CD14-positive monocyte (primary cell): ENCODE results near the gene OXSR1. TPM values are rescaled to one million over a fixed set of nuclear protein-coding genes. Genes with fewer than 3 reads are reported as not detected.

Experiments used
- DNase-seq, 3 donors: peaks; one replicate each; pipeline ENCODE4 v3.0.0-alpha.2; 2011 to 2022
- H2AFZ ChIP-seq: 2 replicates; pipeline ENCODE4 v1.6.0; 2012; ENCODE audit warnings: mild to moderate bottlenecking, low read depth, low read length, inconsistent platforms; ENCODE audit not compliant: insufficient read depth, poor library complexity, severe bottlenecking
- H3K27ac ChIP-seq, 2 donors: 1 replicate in 1 of 2; 2 replicates in 1 of 2; pipeline ENCODE4 v1.5.1; 2012 to 2013; ENCODE audit warnings: low read length in 2 of 2, control low read depth in 1 of 2, inconsistent platforms in 1 of 2, low read depth in 1 of 2, mild to moderate bottlenecking in 1 of 2
- H3K27me3 ChIP-seq, 2 donors: one replicate each; pipeline versions ENCODE4 v1.6.0 to v1.6.1; 2011 to 2013; ENCODE audit warnings: low read length in 2 of 2; ENCODE audit not compliant: control insufficient read depth in 2 of 2, insufficient read depth in 2 of 2
- H3K36me3 ChIP-seq, 2 donors: replicated peaks in 1 of 2; 1 replicate in 1 of 2; 2 replicates in 1 of 2; pipeline versions ENCODE4 v1.5.1 to v1.6.1; 2012 to 2013; ENCODE audit warnings: low read length in 2 of 2, control low read depth in 1 of 2, inconsistent platforms in 1 of 2, mild to moderate bottlenecking in 1 of 2; ENCODE audit not compliant: insufficient read depth in 2 of 2, control insufficient read depth in 1 of 2
- H3K4me1 ChIP-seq, 2 donors: 1 replicate in 1 of 2; 2 replicates in 1 of 2; pipeline versions ENCODE4 v1.5.1 to v1.6.1; 2012 to 2013; ENCODE audit warnings: low read length in 2 of 2, control low read depth in 1 of 2, inconsistent platforms in 1 of 2, mild to moderate bottlenecking in 1 of 2, moderate library complexity in 1 of 2; ENCODE audit not compliant: insufficient read depth in 2 of 2, control insufficient read depth in 1 of 2
- H3K4me2 ChIP-seq: replicated peaks from 2 replicates; pipeline ENCODE3; 2012; ENCODE audit warnings: low read length, moderate library complexity, mild to moderate bottlenecking; ENCODE audit not compliant: poor library complexity, severe bottlenecking; ENCODE audit errors: extremely low read depth
- H3K4me3 ChIP-seq, 3 experiments: fragments of 200-600 bp in 1 of 3; sonication (generic) in 1 of 3; replicated peaks in 1 of 3; 1 replicate in 2 of 3; 2 replicates in 1 of 3; pipeline ENCODE4 v1.5.1; 2011 to 2013; ENCODE audit warnings: low read length in 3 of 3, mild to moderate bottlenecking in 3 of 3, control low read depth in 2 of 3, low read depth in 2 of 3, inconsistent platforms in 1 of 3, moderate library complexity in 1 of 3
- H3K79me2 ChIP-seq: 2 replicates; pipeline ENCODE4 v1.6.0; 2012; ENCODE audit warnings: mild to moderate bottlenecking, control low read depth, inconsistent platforms, low read length, moderate library complexity; ENCODE audit not compliant: insufficient read depth
- H3K9ac ChIP-seq: 2 replicates; pipeline ENCODE4 v1.6.0; 2017; ENCODE audit warnings: low read length, mild to moderate bottlenecking; ENCODE audit not compliant: insufficient read depth, poor library complexity, severe bottlenecking
- H3K9me3 ChIP-seq, 2 donors: replicated peaks in 1 of 2; 1 replicate in 1 of 2; 2 replicates in 1 of 2; pipeline versions ENCODE4 v1.5.1 to v1.6.1; 2012 to 2013; ENCODE audit warnings: low read length in 2 of 2, control low read depth in 1 of 2; ENCODE audit not compliant: control insufficient read depth in 1 of 2, insufficient read depth in 1 of 2
- H4K20me1 ChIP-seq: 2 replicates; pipeline ENCODE4 v1.6.0; 2012; ENCODE audit warnings: mild to moderate bottlenecking, low read length, control low read depth, moderate library complexity; ENCODE audit not compliant: insufficient read depth
- H3K27ac Mint-ChIP-seq, 7 donors: one replicate each; pipeline ENCODE4 v1.8.0; 2020; ENCODE audit warnings: mild to moderate bottlenecking in 7 of 7, mixed read lengths in 7 of 7, moderate library complexity in 6 of 7, inconsistent platforms in 2 of 7
- H3K27me3 Mint-ChIP-seq, 3 donors: one replicate each; pipeline ENCODE4 v1.8.0; 2021 to 2022; ENCODE audit warnings: low read depth in 3 of 3, mild to moderate bottlenecking in 3 of 3, mixed read lengths in 3 of 3, moderate library complexity in 3 of 3, inconsistent platforms in 1 of 3
- H3K36me3 Mint-ChIP-seq, 2 donors: one replicate each; pipeline ENCODE4 v1.8.0; 2020; ENCODE audit warnings: mixed read lengths in 2 of 2, inconsistent platforms in 1 of 2, mild to moderate bottlenecking in 1 of 2
- H3K4me1 Mint-ChIP-seq: one replicate; pipeline ENCODE4 v1.8.0; 2020; ENCODE audit warnings: mild to moderate bottlenecking, mixed read lengths
- H3K4me3 Mint-ChIP-seq, 2 donors: one replicate each; pipeline ENCODE4 v1.8.0; 2020; ENCODE audit warnings: mild to moderate bottlenecking in 2 of 2, mixed read lengths in 2 of 2, moderate library complexity in 1 of 2
- H3K9me3 Mint-ChIP-seq, 7 donors: one replicate each; pipeline ENCODE4 v1.8.0; 2020 to 2022; ENCODE audit warnings: mixed read lengths in 7 of 7, mild to moderate bottlenecking in 6 of 7, moderate library complexity in 6 of 7, inconsistent platforms in 2 of 7
- WGBS: methylation state at CpG from one replicate; pipeline ENCODE4 v1.1.5; 2013; ENCODE audit warnings: missing lambda C conversion rate; ENCODE audit not compliant: insufficient coverage; 5-methylcytosine and 5-hydroxymethylcytosine counted together
- intact Hi-C, 2 donors: fragments of 100-400 bp; cut with micrococcal nuclease; formaldehyde crosslinking; loops; one replicate each; pipeline versions ENCODE4 v1.15.0 to v1.15.1; 2023
- polyA plus RNA-seq, 3 donors: library from polyadenylated mRNA; depleted of rRNA in 1 of 3; unstranded in 2 of 3; stranded (reverse) in 1 of 3; fragments of 300-500 nt in 2 of 3; fragments of >200 nt in 1 of 3; fragmentation: Illumina TruSeq in 2 of 3; gene quantifications; 1 replicate in 2 of 3; 2 replicates in 1 of 3; pipeline ENCODE4 v1.2.3, GENCODE V29; 2012 to 2021
- TF ChIP-seq, protein P1 (sequence below): fragments of 200-600 bp; IDR thresholded peaks from one replicate; pipeline ENCODE4 v1.8.0; 2022; ENCODE audit warnings: antibody characterized with exemption, mild to moderate bottlenecking

OXSR1 gene
- polyA plus RNA-seq, 3 donors: 9.4 to 20.3 (median 12.3) TPM

DNA sequence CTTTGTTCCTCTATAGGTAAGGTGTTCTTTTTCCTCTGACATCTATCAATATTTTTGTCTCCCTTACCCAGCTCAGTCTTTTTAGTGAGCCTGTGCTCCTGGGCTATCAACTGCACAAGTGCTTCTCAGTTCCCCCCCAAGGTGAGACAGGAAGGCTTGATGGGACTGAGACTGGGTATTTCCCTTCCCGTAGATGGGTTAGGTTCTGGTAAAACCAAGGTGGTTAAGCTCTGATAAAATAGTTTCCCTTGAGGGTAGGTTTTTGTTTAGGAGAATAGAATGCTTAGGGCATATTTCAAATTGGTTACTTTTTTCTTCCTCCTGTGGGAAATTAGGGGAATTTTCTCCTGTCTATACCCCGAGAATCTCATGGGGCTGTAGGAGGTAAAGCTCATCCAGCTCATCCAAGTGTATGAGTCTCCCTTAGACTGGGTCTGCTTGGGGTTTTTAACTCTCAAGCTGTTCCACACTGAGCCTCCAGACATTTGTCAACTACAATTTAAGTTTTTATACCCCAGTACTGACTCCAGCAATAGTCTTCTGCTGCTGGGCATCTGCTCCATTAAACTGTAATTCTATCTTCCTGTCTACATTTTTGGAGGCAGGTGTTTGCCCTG is 44.9 kb downstream of the OXSR1 start:
- Histone ChIP-seq H3K79me2 (peaks cover 64% of the 10 kb centered on the region), H4K20me1 (peaks cover 91% of the 10 kb centered on the region)

GRCh38 chr3:38212141-38212540 is 46.8 kb downstream of the OXSR1 start:
- Histone ChIP-seq H3K4me3 (no peak overlapping the region), H3K79me2 (peaks cover 51% of the 10 kb centered on the region), H3K4me1 (peaks cover 4% of the 10 kb centered on the region in 2 donors), H3K27me3 (no peaks in the 10 kb centered on the region), H3K36me3 (peaks cover 13 to 22% of the 10 kb centered on the region in 2 donors), H3K9ac (no peak overlapping the region), H4K20me1 (peaks cover 83% of the 10 kb centered on the region), H2AFZ (no peak overlapping the region), H3K9me3 (no peaks in the 10 kb centered on the region), H3K27ac (no peak overlapping the region), H3K4me2 (no peak overlapping the region)
- Mint-ChIP-seq H3K27ac (peak overlapping the region in 1 of 7 donors; percentile 54), H3K4me1 (peaks cover 14% of the 10 kb centered on the region), H3K27me3 (peaks cover 0 to 1% (median 0%) of the 10 kb centered on the region in 3 donors), H3K9me3 (peaks cover 0 to 7% (median 0%) of the 10 kb centered on the region in 7 donors), H3K4me3 (no peak overlapping the region), H3K36me3 (peaks cover 38 to 47% of the 10 kb centered on the region in 2 donors)
- TF ChIP-seq, protein P1, sequence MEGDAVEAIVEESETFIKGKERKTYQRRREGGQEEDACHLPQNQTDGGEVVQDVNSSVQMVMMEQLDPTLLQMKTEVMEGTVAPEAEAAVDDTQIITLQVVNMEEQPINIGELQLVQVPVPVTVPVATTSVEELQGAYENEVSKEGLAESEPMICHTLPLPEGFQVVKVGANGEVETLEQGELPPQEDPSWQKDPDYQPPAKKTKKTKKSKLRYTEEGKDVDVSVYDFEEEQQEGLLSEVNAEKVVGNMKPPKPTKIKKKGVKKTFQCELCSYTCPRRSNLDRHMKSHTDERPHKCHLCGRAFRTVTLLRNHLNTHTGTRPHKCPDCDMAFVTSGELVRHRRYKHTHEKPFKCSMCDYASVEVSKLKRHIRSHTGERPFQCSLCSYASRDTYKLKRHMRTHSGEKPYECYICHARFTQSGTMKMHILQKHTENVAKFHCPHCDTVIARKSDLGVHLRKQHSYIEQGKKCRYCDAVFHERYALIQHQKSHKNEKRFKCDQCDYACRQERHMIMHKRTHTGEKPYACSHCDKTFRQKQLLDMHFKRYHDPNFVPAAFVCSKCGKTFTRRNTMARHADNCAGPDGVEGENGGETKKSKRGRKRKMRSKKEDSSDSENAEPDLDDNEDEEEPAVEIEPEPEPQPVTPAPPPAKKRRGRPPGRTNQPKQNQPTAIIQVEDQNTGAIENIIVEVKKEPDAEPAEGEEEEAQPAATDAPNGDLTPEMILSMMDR: no peak
- intact Hi-C loops: no loop called here
- DNase-seq: no peak
- no CpG with 5 or more reads among the region's 1 CpG for WGBS

More for the DNA sequence above, 44.9 kb downstream of the OXSR1 start:
- H3K9me3 ChIP-seq: no peaks in the 10 kb centered on the region
- WGBS: no CpG with 5 or more reads among the region's 2 CpGs
- H2AFZ ChIP-seq: no peak overlapping the region
- peaks cover 11% of the 10 kb centered on the region in 2 donors for H3K4me1 ChIP-seq
- intact Hi-C loops: no loop called here
- peaks cover 0 to 7% (median 0%) of the 10 kb centered on the region in 7 donors for H3K9me3 Mint-ChIP-seq
- peaks cover 27% of the 10 kb centered on the region for H3K4me1 Mint-ChIP-seq
- peak overlapping the region in 2 of 7 donors; percentile 4 to 13 for H3K27ac Mint-ChIP-seq
- no peaks in the 10 kb centered on the region for H3K27me3 ChIP-seq
- H3K4me3 Mint-ChIP-seq: no peak overlapping the region
- TF ChIP-seq, protein P1: no peak
- H3K27me3 Mint-ChIP-seq: peaks cover 0 to 1% (median 0%) of the 10 kb centered on the region in 3 donors
- H3K36me3 ChIP-seq: peaks cover 2 to 10% of the 10 kb centered on the region in 2 donors
- no peak for DNase-seq
- no peak overlapping the region for H3K4me3 ChIP-seq
- no peak overlapping the region for H3K27ac ChIP-seq
- no peak overlapping the region for H3K9ac ChIP-seq
- peaks cover 32 to 39% of the 10 kb centered on the region in 2 donors for H3K36me3 Mint-ChIP-seq
- no peak overlapping the region for H3K4me2 ChIP-seq
